Measurements from ENCODE around the gene MAMDC2.

MAMDC2 gene

DNA sequence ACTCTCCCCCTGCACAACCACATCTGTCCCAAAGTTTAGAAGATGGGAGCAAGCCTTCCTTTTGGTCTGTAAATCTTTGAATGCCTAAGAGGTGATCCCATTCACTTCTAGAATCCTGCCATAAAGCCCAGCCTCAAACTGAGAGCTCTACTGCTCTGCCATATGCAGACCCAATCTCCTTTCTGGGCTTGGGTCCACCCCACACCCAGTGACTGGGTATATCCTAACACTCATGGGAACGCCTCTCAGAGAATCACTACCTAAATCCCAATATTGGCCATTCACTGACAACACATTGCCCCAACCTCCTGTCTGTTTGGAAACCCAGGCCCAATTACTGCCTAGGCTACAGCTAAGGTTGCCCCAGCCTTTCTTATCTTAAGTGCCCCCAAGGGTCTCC is 90.7 kb downstream of the MAMDC2 start:
- DNase-seq (ENCODE audit: low read depth) = no peak

- DNase-seq (ENCODE audit: low read depth) = no peak
Observed at GRCh38 chr9:70135176-70135575, 91.5 kb downstream of the MAMDC2 start.

DNA sequence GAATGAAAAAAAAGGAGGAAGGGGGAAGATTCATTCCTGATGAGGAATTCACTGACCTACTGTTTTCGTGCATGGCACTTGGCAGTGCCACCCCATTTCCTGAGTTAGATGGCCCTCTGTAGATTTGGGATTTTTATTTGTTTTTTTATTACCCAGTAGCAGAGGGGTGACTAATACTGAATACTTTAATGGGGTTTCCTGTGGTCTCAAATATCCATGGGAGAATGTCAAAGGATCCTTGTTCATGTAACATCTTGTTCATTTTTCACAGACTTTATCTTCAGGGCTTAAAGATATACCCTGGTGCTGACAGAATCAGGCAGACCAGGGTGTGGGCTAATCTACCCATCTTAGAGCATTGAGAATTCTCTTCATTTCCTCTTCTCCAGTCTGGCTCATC is 93.0 kb downstream of the MAMDC2 start:
- no peak for DNase-seq (ENCODE audit: low read depth)

DNA sequence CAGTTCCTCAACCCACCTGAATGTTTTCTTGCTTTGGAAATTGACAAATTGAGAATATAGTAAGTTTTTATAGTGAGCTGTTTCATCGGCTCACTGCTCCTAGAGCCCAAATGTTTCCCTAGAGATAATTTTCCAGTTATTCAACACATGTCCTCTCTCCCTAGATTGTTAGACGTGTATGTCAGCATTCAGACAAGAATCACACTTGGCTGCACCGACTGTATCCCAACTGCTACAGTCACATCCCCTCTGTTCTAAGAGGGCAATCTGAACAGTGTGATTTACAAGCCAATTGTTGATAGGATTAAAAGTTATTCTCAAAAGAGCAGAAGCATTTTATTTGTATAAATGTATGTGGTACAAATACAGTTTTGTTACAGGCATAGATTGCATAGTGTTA is 93.9 kb downstream of the MAMDC2 start:
- DNase-seq (ENCODE audit: low read depth) = no peak

- DNase-seq (ENCODE audit: low read depth) = no peak
Observed at GRCh38 chr9:70142101-70142500, 98.5 kb downstream of the MAMDC2 start.

- DNase-seq (ENCODE audit: low read depth) = no peak
Observed at GRCh38 chr9:70143394-70144130, 99.9 kb downstream of the MAMDC2 start.

- DNase-seq (ENCODE audit: low read depth) = no peak
Observed at GRCh38 chr9:70144131-70144503, 100.5 kb downstream of the MAMDC2 start.

GRCh38 chr9:70145981-70146380 is 102.3 kb downstream of the MAMDC2 start:
- DNase-seq (ENCODE audit: low read depth) = no peak

GRCh38 chr9:70147196-70147595 is 103.5 kb downstream of the MAMDC2 start:
- DNase-seq (ENCODE audit: low read depth) = no peak

GRCh38 chr9:70147651-70148050 is 104.0 kb downstream of the MAMDC2 start:
- no peak for DNase-seq (ENCODE audit: low read depth)

- DNase-seq (ENCODE audit: low read depth) = no peak
Observed at GRCh38 chr9:70152350-70152749, 108.7 kb downstream of the MAMDC2 start.

DNA sequence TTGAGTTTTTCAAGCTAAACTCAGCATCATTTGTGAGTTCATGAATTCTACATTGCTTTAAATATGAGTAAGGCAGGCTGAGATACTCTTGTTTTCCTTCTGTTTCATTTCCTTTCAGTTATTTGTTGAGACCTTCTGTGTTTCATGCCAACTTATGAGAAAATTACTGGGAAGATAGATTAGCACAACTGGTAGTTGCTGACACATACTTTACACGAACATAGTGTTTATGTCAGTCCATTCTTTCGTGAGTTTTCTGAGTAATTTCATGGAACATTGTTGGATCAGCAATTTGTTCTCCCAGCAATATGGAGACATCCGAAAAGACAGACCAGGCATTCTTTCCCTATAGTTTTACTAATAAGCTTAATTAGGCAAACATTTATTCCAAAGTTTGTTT is 113.1 kb downstream of the MAMDC2 start:
- no peak for DNase-seq (ENCODE audit: low read depth)

GRCh38 chr9:70159630-70160029 is 116.0 kb downstream of the MAMDC2 start:
- no peak for DNase-seq (ENCODE audit: low read depth)

- DNase-seq (ENCODE audit: low read depth) = no peak
Observed at GRCh38 chr9:70160686-70161600, 117.3 kb downstream of the MAMDC2 start.

GRCh38 chr9:70165006-70165602 is 121.5 kb downstream of the MAMDC2 start:
- DNase-seq (ENCODE audit: low read depth) = no peak

- no peak for DNase-seq (ENCODE audit: low read depth)
Observed at GRCh38 chr9:70168521-70168920, 124.9 kb downstream of the MAMDC2 start.

DNA sequence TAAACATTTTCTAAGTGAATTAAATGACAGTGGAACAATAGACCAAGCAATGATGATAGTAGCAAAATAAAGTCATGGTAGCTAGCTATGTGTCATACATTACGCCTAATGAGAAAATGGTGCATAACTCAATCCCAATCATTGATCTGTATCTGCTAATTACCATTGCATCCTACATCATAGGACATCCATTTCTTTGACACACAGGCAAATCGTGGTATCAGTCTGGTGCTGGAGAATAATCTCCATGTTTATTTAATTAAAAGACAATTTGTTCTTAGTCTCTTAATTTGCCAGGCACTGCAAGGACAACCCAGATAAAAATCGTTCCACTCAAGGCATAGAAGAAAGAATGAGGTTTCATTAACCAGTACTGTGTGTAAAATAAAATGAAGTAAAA is 125.6 kb downstream of the MAMDC2 start:
- no peak for DNase-seq (ENCODE audit: low read depth)

- DNase-seq (ENCODE audit: low read depth) = no peak
Observed at GRCh38 chr9:70170151-70170790, 126.6 kb downstream of the MAMDC2 start.

GRCh38 chr9:70172532-70172931 is 128.9 kb downstream of the MAMDC2 start:
- DNase-seq (ENCODE audit: low read depth) = no peak

DNA sequence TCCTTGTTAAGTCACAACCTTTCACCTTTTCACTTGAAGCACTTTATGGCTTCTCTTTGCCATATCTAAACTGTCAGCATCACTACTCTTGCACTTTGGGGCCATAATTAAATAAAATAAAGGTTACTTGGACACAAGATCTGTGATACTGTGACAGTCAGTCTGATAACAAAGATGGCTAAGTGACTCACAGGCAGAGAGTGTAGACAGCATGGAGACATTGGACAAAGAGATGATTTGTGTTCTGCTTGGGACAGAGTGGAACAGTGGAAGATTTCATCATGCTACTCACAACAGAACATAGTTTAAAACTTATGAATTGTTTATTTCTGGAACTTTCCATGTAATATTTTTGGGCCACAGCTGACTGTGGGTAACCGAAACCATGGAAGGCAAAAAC is 133.5 kb downstream of the MAMDC2 start:
- no peak for DNase-seq (ENCODE audit: low read depth)

- no peak for DNase-seq (ENCODE audit: low read depth)
Observed at GRCh38 chr9:70192707-70193106, 149.1 kb downstream of the MAMDC2 start.

DNA sequence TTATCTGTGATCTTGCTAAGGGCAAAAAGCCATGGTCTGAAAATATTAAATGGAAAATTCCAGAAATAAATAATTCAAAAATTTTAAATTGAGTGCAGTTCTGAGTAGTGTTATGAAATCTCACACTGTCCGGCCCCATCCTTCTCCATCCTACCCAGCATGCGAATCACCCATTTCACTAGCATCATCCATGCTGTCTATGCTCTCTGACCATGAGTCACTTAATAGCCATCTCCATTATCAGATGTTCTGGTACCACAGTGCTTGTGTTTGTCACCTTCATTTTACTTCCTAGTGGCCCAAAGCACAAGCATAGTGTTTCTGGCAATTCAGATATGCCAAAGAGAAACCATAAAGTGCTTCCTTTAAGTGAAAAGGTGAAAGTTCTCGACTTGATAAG is 151.8 kb downstream of the MAMDC2 start:
- DNase-seq (ENCODE audit: low read depth) = no peak
